Natural killer cell (primary cell): ENCODE data around the gene SBNO2. TPM values are rescaled to one million over a fixed set of nuclear protein-coding genes. Genes with fewer than 3 reads are reported as not detected.

Source experiments
- ATAC-seq, 3 donors: fragments of 150-1000 bp in 2 of 3; fragments of 200-7000 bp in 1 of 3; cut with Tn5 transposase; 1 replicate in 1 of 3; 2 replicates in 2 of 3; pipeline ENCODE4 v1.10.0; 2021; ENCODE audit warnings: mild to moderate bottlenecking in 2 of 3, moderate library complexity in 2 of 3
- DNase-seq, 2 donors: peaks; one replicate each; pipeline versions ENCODE4 v3.0.0 to v3.0.0-alpha.2; 2013 to 2021; ENCODE audit warnings: mixed read lengths in 1 of 2
- H3K27ac ChIP-seq: one replicate; pipeline ENCODE4 v1.5.1; 2013; ENCODE audit warnings: mild to moderate bottlenecking, low read length
- H3K27me3 ChIP-seq: one replicate; pipeline ENCODE4 v1.6.1; 2013; ENCODE audit warnings: low read length; ENCODE audit not compliant: control insufficient read depth, insufficient read depth
- H3K36me3 ChIP-seq: one replicate; pipeline ENCODE4 v1.6.1; 2013; ENCODE audit warnings: low read length; ENCODE audit not compliant: control insufficient read depth, insufficient read depth
- H3K4me1 ChIP-seq: one replicate; pipeline ENCODE4 v1.6.1; 2013; ENCODE audit warnings: low read length; ENCODE audit not compliant: control insufficient read depth, insufficient read depth
- H3K4me3 ChIP-seq: one replicate; pipeline ENCODE4 v1.5.1; 2013; ENCODE audit warnings: low read length
- H3K9me3 ChIP-seq: one replicate; pipeline ENCODE4 v1.6.1; 2013; ENCODE audit warnings: low read length; ENCODE audit not compliant: control insufficient read depth, insufficient read depth
- H3K27ac Mint-ChIP-seq, 2 donors: one replicate each; pipeline ENCODE4 v1.8.0; 2022; ENCODE audit warnings: mild to moderate bottlenecking in 2 of 2, mixed read lengths in 2 of 2, moderate library complexity in 1 of 2
- H3K27me3 Mint-ChIP-seq, 2 donors: one replicate each; pipeline ENCODE4 v1.8.0; 2022; ENCODE audit warnings: low read depth in 2 of 2, mixed read lengths in 2 of 2
- H3K36me3 Mint-ChIP-seq: one replicate; pipeline ENCODE4 v1.8.0; 2022; ENCODE audit warnings: mixed read lengths
- H3K4me1 Mint-ChIP-seq, 2 donors: one replicate each; pipeline ENCODE4 v1.8.0; 2022; ENCODE audit warnings: mixed read lengths in 2 of 2
- H3K4me3 Mint-ChIP-seq: one replicate; pipeline ENCODE4 v1.8.0; 2022; ENCODE audit warnings: mild to moderate bottlenecking, moderate library complexity, mixed read lengths
- H3K9me3 Mint-ChIP-seq, 2 donors: one replicate each; pipeline ENCODE4 v1.8.0; 2022; ENCODE audit warnings: mixed read lengths in 2 of 2
- CTCF ChIP-seq: fragments of 200-600 bp; IDR thresholded peaks from one replicate; pipeline ENCODE4 v1.8.0; 2022; ENCODE audit warnings: antibody characterized with exemption
- WGBS: methylation state at CpG from one replicate; pipeline ENCODE4 v1.1.7; 2013; ENCODE audit warnings: missing lambda C conversion rate; ENCODE audit not compliant: insufficient coverage; 5-methylcytosine and 5-hydroxymethylcytosine counted together
- intact Hi-C: fragments of 100-400 bp; cut with micrococcal nuclease; formaldehyde crosslinking; loops from one replicate; pipeline ENCODE4 v1.14.2; 2022
- total RNA-seq, 4 donors: library from RNA; stranded (reverse); fragments of 120-200 nt in 1 of 4; gene quantifications; one replicate each; pipeline versions ENCODE4 v1.2.3 to v1.2.4, GENCODE V29; 2013 to 2022

SBNO2 gene
- total RNA-seq, 3 donors from 2014 or later (not counting 1 experiment from before 2014, with no cell fraction given), result 92.0 to 106 (median 94.3) TPM

GRCh38 chr19:1154731-1155351 lies 19.2 kb downstream of the SBNO2 start:
- no peak overlapping the region for H3K4me3 Mint-ChIP-seq
- H3K4me3 ChIP-seq, result no peak overlapping the region

GRCh38 chr19:1153891-1154730 lies 20.0 kb downstream of the SBNO2 start:
- H3K27me3 Mint-ChIP-seq, result no peaks in the 10 kb centered on the region
- DNase-seq (no peak), ATAC-seq (no peak)
- no peaks in the 10 kb centered on the region for H3K36me3 Mint-ChIP-seq
- no peak overlapping the region for H3K27ac Mint-ChIP-seq
- intact Hi-C loops, result no loop called here
- no peak overlapping the region for H3K4me3 Mint-ChIP-seq
- no peaks in the 10 kb centered on the region for H3K9me3 ChIP-seq
- no peaks in the 10 kb centered on the region for H3K27me3 ChIP-seq
- H3K9me3 Mint-ChIP-seq, result no peaks in the 10 kb centered on the region
- peaks cover 0 to 8% of the 10 kb centered on the region in 2 donors for H3K4me1 Mint-ChIP-seq
- H3K4me1 ChIP-seq, result peaks cover 12% of the 10 kb centered on the region
- 98% methylated on average over 58 of the region's 58 CpGs for WGBS
- no peak for TF ChIP-seq CTCF
- H3K4me3 ChIP-seq, result no peak overlapping the region
- peaks cover 25% of the 10 kb centered on the region for H3K36me3 ChIP-seq
- H3K27ac ChIP-seq, result no peak overlapping the region

More at GRCh38 chr19:1154731-1155351, 19.2 kb downstream of the SBNO2 start:
- Histone ChIP-seq H3K4me1 (peaks cover 12% of the 10 kb centered on the region), H3K36me3 (peaks cover 22% of the 10 kb centered on the region), H3K27ac (no peak overlapping the region), H3K9me3 (no peaks in the 10 kb centered on the region), H3K27me3 (no peaks in the 10 kb centered on the region)
- Mint-ChIP-seq H3K9me3 (no peaks in the 10 kb centered on the region), H3K4me1 (peaks cover 0 to 4% of the 10 kb centered on the region in 2 donors), H3K27ac (no peak overlapping the region), H3K27me3 (no peaks in the 10 kb centered on the region), H3K36me3 (no peaks in the 10 kb centered on the region)
- ATAC-seq, result peak in 1 of 3 donors; percentile 50
- WGBS, result 91% methylated on average over 32 of the region's 32 CpGs
- DNase-seq, result no peak
- TF ChIP-seq CTCF, result no peak
- intact Hi-C loops, result no loop called here

- WGBS, result 98% methylated on average over 35 of the region's 35 CpGs
- Mint-ChIP-seq H3K27ac (no peak overlapping the region), H3K27me3 (no peaks in the 10 kb centered on the region), H3K4me1 (peaks cover 0 to 5% of the 10 kb centered on the region in 2 donors), H3K9me3 (no peaks in the 10 kb centered on the region), H3K4me3 (no peak overlapping the region), H3K36me3 (no peaks in the 10 kb centered on the region)
- no peak for DNase-seq
- H3K4me3 ChIP-seq, result no peak overlapping the region
- intact Hi-C loops, result no loop called here
- no peak for TF ChIP-seq CTCF
- H3K27ac ChIP-seq, result no peak overlapping the region
- ATAC-seq, result no peak
- H3K4me1 ChIP-seq, result peaks cover 12% of the 10 kb centered on the region
- H3K27me3 ChIP-seq, result no peaks in the 10 kb centered on the region
- H3K9me3 ChIP-seq, result no peaks in the 10 kb centered on the region
- H3K36me3 ChIP-seq, result peaks cover 24% of the 10 kb centered on the region
Observed at GRCh38 chr19:1151917-1152587, 22.0 kb downstream of the SBNO2 start.
